SKM-1 (cell line): Measurements from ENCODE around the gene SMCP.
A peak's percentile ranks its signal among the peaks of the same experiment; 100 is the strongest.

ENCODE experiments used
- DNase-seq: peaks from one replicate; lab custom pipeline; 2025; ENCODE audit not compliant: unreplicated experiment; lab: John Stamatoyannopoulos, UW

Gene SMCP, protein sequence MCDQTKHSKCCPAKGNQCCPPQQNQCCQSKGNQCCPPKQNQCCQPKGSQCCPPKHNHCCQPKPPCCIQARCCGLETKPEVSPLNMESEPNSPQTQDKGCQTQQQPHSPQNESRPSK

GRCh38 chr1:152878042-152878441 lies at the start of gene SMCP:
SMCP (plus strand) TSS chr1:152878322; CDS start chr1:152884423, 6,101 bp downstream.
- DNase-seq: no peak

- DNase-seq: no peak
Measured at GRCh38 chr1:152836870-152837269, 41.3 kb upstream of the SMCP start.

GRCh38 chr1:152842556-152842955 lies 35.6 kb upstream of the SMCP start, which contains the start of gene LCE6A:
LCE6A (plus strand) TSS chr1:152842856; CDS start chr1:152843521, 665 bp downstream.
- no peak for DNase-seq

DNA sequence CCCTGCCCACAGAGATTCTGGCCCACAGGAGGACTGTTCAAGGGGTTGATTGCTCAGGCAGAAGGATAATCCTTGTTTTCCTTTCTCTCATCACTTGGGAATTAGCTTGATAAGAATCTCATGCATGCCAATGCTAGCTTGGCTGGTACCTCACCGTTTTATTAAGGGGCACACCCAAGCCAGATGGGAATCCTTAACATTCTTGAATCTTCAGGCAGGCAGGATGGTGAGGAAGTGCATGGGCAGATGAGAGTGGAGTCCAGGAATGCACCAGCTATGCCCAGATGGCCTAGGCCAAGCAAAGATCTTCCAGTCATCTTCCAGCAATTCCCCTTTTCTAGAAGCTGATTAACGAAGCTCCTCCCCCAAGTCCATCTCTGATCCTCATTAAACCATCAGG lies 22.5 kb upstream of the SMCP start:
- DNase-seq: no peak

DNA sequence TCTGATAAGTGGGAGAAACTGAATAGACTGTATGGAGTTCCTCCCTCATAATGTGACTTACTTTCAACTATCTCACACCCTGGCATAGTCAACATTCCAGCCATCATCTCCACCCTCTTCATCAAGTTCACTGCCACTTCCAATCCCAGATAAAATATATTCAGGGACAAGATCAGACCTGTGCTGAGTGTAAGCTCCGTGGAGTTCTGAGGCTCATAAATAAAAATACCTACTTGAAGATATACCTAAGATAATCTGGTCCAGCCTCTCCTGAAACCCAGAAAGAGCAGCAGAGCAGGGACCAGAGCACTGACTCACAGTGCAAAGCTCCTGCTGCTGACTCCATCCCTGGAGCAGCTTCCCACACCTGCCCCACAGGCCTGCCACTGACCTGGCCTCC lies 20.1 kb upstream of the SMCP start:
- no peak for DNase-seq

DNA sequence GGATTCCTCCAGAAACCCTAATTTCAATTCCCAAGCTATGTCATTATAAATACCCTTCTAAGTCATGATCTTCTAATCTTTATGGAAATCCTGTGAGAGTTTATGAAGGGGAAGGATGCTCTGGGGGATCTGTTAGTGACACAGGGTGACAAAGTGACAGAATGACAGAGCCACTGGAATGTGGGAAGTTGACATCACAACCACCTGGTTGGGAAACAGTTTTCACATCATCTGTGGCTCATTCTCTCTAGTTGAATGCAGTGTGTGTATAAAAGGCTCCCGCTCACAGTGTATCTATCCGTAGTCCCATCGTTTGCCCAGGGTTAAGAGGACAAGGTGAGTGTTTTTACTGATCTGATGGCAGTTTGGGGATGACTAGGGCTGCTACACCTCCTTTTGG lies 18.4 kb upstream of the SMCP start, which contains the start of gene LCE7A:
Gene LCE7A (plus strand): TSS at position 301 of the 400 bp plus-strand sequence. CDS start 702 bp downstream, outside the sequence.
- no peak for DNase-seq

DNA sequence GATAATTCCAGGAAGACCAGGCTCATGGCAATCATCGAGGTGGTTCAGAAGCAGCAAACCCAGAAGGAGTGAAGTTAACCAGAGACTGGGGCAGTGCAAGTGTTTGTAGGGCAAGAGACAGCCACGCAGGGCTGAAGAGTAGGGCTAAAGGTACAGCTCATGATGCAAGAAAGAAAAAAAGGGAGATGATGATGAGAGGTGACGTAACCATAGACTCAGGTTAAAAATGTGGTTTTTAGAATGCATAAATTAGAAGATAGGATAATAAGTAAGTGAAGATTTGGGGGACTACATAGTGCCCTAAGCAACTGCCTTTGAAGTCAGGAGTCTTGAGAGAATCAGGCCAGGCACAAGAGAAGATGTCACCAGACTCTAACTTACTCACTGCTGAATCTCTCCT lies 18.0 kb upstream of the SMCP start:
- DNase-seq: no peak

DNA sequence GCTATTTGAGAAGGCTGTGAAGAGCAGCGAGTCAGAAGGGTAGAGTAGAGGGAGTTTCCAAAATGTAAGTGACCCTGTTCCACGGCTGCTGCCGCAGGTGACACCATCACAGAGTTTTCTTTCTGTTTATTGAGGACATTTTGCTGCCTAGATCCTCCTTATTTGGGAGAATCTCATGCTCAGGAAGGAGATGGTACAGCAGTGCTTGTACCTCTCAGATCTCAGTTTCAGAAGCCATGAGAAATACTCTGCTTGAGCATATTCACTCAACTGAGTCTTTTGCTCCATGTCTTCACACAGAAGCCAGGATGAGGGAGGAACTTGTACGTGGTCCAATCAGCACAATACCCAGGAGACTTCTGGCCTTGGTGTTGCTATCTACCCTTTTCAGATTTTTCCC lies 16.7 kb upstream of the SMCP start:
- DNase-seq: no peak

DNA sequence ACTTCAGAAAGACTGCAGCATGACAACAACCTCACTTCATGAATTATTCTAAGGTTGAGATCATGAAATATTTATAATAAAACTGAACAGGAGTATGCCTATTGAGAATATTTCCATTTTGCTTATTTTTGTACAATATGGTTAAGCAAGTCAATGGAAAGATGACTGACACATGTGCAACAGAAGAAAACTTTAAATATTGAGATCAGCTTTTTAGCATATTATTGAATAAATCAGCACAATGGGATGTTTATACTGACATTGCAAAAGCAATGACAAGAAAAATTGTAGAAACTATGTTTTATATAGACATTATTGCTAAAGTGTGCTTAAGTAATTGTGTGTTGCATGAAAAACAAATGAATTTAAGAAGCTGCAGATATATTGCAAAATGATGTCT lies 13.7 kb upstream of the SMCP start:
- DNase-seq: no peak

GRCh38 chr1:152866321-152866720 lies 11.8 kb upstream of the SMCP start:
- DNase-seq: no peak

DNA sequence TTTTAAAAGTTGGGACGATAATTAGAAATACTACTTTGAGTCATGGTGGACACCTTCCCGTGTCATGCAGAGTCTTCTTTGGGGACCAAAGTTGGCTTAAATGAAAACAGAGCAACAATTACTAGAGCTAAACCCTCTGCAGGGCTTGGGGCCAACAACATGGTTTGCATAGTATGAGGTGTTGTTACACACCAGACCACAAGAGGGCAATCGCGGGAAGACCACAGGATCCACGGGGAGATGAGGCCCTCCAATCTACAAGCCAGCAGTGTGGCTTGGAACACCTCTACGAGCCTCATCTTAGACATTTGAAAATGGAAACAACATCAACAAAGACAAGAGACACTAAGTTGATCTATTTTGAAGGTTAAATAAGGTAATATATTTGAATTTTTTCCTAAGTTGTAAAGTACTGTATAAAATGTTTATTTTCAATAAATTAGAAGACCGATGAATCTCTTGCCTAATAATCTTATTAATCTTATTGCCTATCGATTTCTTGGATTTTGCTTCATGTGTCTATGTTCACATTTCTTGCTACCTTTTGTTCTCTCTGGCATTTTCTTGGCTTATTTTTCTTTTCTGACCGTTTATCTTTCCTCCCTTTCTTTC lies 8.2 kb upstream of the SMCP start:
- peak; percentile 72 for DNase-seq

DNA sequence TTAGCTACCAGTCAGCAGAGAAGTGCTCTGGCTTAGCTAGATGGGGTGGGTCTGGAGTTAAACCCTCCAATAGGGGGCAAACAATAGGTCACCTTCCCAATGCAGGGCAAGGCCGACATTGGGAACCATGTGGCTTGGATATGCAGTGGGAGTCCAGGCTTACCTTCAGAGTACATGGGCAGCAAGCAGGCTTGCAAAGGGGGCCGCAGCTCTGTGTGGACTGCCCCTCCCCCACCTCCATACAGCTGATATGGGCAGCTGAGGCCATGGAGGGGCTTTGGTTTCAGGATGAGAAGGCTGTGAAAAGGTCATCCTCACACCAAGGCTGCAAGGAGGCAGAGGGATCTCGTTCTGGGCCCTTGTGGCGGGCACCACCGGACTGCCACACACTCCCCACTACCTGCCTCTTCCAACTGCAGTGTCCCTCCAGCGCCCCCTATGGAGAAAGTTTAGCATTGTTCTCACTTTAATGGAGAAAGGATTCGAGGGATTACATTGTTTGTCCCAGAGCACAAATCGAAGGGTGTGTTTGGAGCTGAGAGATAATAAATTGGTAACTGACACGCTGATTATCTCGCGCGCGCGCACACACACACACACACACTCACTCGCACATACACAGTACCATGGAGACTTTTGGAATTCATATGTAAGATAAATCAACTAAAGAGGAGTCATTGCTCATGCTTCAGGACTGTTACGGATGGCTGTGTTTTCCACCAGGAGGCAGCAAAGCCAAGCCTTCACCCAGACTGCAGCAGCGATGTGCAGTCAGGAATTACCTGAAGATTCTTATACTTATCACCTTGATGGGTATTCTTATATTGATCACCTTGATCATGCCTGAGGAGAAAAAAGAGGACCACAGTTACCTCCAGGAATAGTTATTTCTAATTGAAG lies 7.0 kb upstream of the SMCP start:
- peak; percentile 16 for DNase-seq

DNA sequence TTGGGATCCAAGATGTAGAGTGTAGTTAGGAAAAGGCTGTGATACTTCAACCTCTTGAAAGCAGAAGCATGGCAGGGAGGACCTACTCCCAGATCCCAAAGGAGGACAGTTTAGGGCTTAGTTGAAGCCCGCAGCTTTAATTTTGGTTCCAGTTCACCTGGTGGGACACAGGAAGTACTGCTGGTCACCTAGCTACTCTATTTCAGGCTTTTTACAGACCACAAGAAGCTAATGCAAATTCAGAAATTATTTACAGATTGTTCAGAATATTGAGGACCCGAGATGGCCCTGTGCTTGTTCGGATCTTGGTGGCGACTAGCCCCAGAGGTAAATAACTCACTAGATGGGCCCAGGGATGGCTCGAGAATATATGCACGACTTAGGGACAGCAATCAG lies 6.4 kb upstream of the SMCP start:
- no peak for DNase-seq

DNA sequence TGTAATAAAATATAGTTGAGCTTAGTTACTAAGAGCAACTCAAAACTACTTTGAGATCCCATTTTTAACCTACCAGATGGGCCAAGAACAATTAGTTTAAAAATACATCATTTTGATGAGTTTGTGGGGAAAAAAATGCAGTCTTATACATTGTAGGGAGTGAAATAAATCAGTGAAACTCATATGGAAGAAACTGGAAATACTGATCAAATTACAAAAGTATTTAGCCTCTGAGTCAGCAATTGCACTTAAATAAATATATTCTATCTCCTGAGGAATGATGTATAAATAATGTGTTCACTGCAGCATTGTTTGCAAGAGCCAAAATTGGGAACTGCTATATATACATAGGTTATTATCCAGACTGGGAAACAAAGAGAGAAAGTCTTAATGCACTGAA lies 4.6 kb upstream of the SMCP start:
- no peak for DNase-seq

- no peak for DNase-seq
Measured at GRCh38 chr1:152876827-152877226, 1.3 kb upstream of the SMCP start.

GRCh38 chr1:152879559-152880198 lies 1.6 kb downstream of the SMCP start:
- DNase-seq: no peak

DNA sequence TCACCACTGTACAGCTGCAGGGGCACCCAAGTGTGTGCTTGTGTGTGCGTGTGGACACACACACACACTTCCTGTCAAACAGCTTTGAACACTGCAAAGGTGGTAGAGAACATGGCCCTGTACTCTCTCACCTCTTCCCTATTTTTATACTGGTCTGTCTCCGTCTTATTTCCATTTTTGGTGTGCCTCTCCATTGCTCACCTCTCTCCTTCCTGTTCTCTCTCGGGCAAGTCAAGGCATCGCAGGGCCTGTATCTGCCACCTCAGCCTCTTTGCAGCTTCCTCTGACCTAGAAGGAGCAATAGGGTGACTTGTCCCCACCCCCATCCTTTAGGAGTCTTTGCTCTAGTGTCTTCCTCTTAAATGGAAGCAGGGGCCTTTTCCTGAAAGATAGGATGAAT lies 2.2 kb downstream of the SMCP start:
- DNase-seq: no peak

DNA sequence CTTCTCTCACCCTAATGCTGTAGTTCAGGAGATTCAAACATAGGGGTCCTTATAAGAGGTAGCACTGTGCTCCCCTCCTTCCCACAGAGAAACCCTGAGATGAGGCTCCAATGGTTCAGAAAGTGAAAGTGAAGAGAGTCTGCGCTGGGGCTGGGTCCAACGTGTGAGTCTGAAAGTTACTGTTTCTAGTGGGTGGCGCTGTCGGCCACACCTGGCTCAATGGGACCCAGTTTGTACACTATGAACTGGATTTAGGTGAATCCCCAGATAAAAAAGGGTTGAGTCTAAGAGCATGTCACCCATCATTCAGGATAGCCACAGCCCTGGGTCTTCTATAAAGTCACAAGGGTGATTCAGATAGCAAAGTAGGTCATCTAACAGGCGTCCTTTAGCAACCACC lies 2.8 kb downstream of the SMCP start:
- no peak for DNase-seq

DNA sequence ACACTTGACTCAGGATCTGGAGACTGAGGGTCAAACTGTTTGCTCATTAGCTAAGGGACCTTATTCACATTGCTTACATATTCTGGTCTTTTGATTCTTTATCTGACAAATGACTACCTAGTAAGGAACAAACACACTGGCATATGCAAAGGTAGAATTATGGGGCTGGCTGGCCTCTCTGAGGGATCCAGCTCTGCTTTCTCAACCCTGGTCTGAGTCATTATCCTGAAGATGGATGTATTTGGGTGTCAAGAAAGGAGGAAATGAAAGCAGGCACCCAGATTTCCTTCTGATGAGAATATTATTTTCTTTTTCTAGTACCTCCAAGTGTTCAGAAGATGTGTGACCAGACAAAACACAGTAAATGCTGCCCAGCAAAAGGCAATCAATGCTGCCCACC lies 6.0 kb downstream of the SMCP start:
- DNase-seq: no peak

DNA sequence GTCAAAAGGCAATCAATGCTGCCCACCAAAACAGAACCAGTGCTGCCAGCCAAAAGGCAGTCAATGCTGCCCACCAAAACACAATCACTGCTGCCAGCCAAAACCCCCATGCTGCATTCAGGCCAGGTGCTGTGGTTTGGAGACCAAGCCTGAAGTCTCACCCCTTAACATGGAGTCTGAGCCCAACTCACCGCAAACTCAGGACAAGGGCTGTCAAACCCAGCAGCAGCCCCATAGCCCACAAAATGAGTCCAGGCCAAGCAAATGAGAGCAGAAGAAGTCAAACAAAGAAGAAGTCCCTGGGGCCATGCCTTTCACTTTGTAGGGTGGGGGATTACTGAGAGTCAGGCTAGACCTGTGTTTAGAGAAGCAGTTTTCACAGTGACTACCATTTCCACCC lies 6.4 kb downstream of the SMCP start:
- DNase-seq: no peak

GRCh38 chr1:152884966-152885624 lies 7.0 kb downstream of the SMCP start:
- no peak for DNase-seq
